HG03159 (cell line): ENCODE data around the gene SLC12A9.
"Not testable (repeated sequence)": the region's sequence is repeated elsewhere in the genome, so short reads cannot be mapped to it uniquely, and the experiment has no call there.

ENCODE experiments used
- ATAC-seq: cut with Tn5 transposase; IDR thresholded peaks from one replicate; pipeline ENCODE4 v1.9.1; 2021; ENCODE audit warnings: mild to moderate bottlenecking, moderate library complexity; ENCODE audit not compliant: unreplicated experiment

The SLC12A9 gene

GRCh38 chr7:100825215-100825671 is 27.3 kb upstream of the SLC12A9 start:
- ATAC-seq: no peak

- ATAC-seq: no peak
Measured at GRCh38 chr7:100825751-100826513, 26.6 kb upstream of the SLC12A9 start.

- no peak for ATAC-seq
Measured at GRCh38 chr7:100826514-100827329, 25.8 kb upstream of the SLC12A9 start.

GRCh38 chr7:100827330-100828226 is 24.9 kb upstream of the SLC12A9 start, which contains the start of gene EPHB4:
EPHB4 (minus strand) TSS chr7:100827523; CDS start chr7:100827030, 493 bp downstream.
- ATAC-seq: no peak

DNA sequence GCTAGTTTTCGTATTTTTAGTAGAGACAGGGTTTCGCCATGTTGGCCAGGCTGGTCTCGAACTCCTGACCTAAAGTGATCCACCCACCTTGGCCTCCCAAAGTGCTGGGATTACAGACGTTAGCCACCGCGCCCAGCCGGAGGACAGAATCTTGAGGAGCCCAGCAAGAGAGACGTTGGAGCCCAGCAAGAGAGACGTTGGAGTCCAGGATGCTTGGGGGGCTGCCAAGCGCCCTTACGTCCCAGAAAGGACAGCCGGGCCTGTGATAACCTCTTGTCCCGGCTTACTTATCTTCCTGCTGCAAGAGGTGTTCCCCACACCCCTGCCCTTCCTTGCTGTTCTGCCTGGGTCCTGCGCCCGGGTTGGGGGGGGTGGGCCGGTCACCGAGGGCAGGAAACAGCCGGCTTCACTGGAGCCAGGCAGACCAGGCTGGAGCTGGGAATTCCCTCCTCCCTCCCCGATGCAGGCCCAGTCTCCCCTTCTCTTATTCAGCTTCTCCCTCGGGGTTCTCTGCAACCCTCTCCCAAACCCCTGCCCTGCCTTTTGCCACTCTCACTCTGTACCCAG is 23.3 kb upstream of the SLC12A9 start:
- no peak for ATAC-seq

DNA sequence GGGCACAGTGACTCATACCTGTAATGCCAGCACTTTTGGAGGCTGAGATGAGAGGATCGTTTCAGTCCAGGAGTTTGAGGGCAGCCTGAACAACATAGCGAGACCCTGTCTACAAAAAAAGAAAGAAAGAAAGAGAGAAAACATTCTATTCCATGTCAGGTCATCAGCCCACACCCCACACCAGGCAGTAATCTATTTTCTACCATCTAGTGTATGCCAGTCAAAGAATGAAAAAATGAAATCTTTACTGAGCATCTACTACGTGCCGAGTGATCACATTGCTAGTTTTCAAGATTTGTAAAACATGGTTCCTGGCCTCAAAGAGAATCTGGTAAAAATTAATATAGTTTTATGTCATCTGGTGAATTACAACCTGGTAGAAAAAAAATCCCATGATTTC is 22.1 kb upstream of the SLC12A9 start:
- no peak for ATAC-seq

GRCh38 chr7:100832281-100832633 is 20.3 kb upstream of the SLC12A9 start:
- no peak for ATAC-seq

- ATAC-seq: no peak
Measured at GRCh38 chr7:100835903-100836811, 16.4 kb upstream of the SLC12A9 start.

DNA sequence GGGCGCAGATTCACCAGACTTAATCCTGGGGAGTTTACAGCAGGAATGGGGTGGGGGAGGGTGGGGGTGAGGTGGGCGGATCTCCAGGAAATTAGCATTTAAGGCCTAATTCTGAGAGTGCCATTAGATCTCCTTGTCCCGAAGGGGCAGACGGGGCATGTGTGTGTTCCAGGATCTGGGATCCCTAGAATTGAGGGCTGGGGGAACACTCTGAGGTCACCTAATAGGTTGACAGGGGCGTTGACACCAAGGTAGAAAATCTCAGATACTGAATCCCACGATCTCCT is 15.8 kb upstream of the SLC12A9 start:
- no peak for ATAC-seq

GRCh38 chr7:100837099-100837836 is 15.2 kb upstream of the SLC12A9 start:
- peak; percentile 50 for ATAC-seq

- ATAC-seq: no peak
Measured at GRCh38 chr7:100839361-100839760, 13.2 kb upstream of the SLC12A9 start.

GRCh38 chr7:100840470-100841100 is 11.9 kb upstream of the SLC12A9 start:
- no peak for ATAC-seq

DNA sequence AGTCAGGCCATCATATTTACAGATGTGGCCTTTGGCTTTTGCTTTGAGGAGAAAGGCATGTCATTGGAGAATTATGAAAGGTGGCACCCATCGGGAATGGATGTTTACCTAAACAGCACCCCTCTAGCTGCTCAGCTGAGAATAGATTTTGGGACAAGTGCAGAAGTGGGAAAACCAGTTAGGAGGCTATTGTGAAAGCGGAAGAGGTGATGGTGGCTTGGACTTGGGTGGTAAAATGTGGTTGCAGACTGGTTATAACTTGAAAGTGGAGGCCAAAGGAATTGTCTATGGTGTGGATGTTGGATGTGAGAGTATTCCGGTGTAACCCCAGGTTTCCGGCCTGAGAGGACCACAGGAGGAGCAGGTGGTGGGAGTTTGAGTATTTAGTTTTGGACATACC is 5.2 kb upstream of the SLC12A9 start:
- ATAC-seq: no peak

GRCh38 chr7:100854146-100854895 is 1.8 kb downstream of the SLC12A9 start:
- ATAC-seq: no peak

- not testable (repeated sequence) for ATAC-seq
Measured at GRCh38 chr7:100854899-100855298, 2.4 kb downstream of the SLC12A9 start.

DNA sequence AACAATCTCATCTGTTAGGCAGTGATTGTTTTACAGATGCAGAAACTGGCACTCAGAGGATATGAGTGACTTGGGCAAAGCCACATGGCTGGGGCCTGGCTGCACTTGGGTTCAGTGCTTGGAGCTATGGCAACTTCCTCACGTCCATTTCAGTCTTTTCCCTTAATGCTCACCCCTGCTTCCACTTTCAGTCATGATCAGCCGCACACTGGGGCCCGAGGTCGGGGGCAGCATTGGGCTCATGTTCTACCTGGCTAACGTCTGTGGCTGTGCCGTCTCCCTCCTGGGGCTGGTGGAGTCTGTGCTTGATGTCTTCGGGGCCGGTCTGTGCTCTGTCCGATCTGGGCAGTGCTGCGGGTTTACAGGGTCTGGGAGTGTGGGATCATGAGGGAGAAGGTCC is 3.0 kb downstream of the SLC12A9 start:
- no peak for ATAC-seq

GRCh38 chr7:100856871-100857282 is 4.4 kb downstream of the SLC12A9 start:
- no peak for ATAC-seq

GRCh38 chr7:100859856-100860255 is 7.3 kb downstream of the SLC12A9 start:
- no peak for ATAC-seq
